Neural progenitor cell (in vitro differentiated cells): ENCODE results near the gene PTPRN2. TPM values are rescaled to one million over a fixed set of nuclear protein-coding genes. Genes with fewer than 3 reads are reported as not detected.

Experiments
- DNase-seq: peaks from one replicate; pipeline ENCODE4 v3.0.0-alpha.2; 2016; ENCODE audit warnings: low spot score
- H2AFZ ChIP-seq: fragments of 200-600 bp; sonication (generic); replicated peaks from 2 replicates; pipeline ENCODE4 v1.6.1; 2016; ENCODE audit warnings: antibody characterized with exemption
- H3F3A ChIP-seq: fragments of 200-600 bp; sonication (generic); 2 replicates; pipeline ENCODE4 v1.6.1; 2016; ENCODE audit warnings: antibody characterized with exemption, low read depth
- H3K27ac ChIP-seq: fragments of 200-600 bp; sonication (generic); 2 replicates; pipeline ENCODE4 v1.5.1; 2016; ENCODE audit warnings: mild to moderate bottlenecking
- H3K27me3 ChIP-seq: fragments of 200-600 bp; sonication (generic); 2 replicates; pipeline ENCODE4 v1.6.1; 2016; ENCODE audit warnings: mild to moderate bottlenecking, moderate library complexity
- H3K36me3 ChIP-seq: fragments of 200-600 bp; sonication (generic); 2 replicates; pipeline ENCODE4 v1.5.1; 2016
- H3K4me1 ChIP-seq: fragments of 200-600 bp; sonication (generic); 2 replicates; pipeline ENCODE4 v1.6.1; 2016; ENCODE audit warnings: mixed run types
- H3K4me2 ChIP-seq: fragments of 200-600 bp; sonication (generic); 2 replicates; pipeline ENCODE4 v1.6.1; 2016
- H3K4me3 ChIP-seq: fragments of 200-600 bp; sonication (generic); 2 replicates; pipeline ENCODE4 v1.5.1; 2016
- H3K79me2 ChIP-seq: fragments of 200-600 bp; sonication (generic); 2 replicates; pipeline ENCODE4 v1.6.1; 2016; ENCODE audit warnings: low read depth
- H3K9ac ChIP-seq: fragments of 200-600 bp; sonication (generic); 2 replicates; pipeline ENCODE4 v1.6.1; 2016
- H3K9me3 ChIP-seq: fragments of 200-600 bp; sonication (generic); 2 replicates; pipeline ENCODE4 v1.5.1; 2016; ENCODE audit warnings: low read depth
- H4K20me1 ChIP-seq: fragments of 200-600 bp; sonication (generic); 2 replicates; pipeline ENCODE4 v1.6.1; 2016; ENCODE audit warnings: low read depth
- H3K27ac Mint-ChIP-seq: 3 replicates; pipeline ENCODE4 v1.8.0; 2021; ENCODE audit warnings: mixed read lengths
- H3K27me3 Mint-ChIP-seq: 2 replicates; pipeline ENCODE4 v1.8.0; 2022; ENCODE audit warnings: low read depth, mild to moderate bottlenecking, inconsistent platforms, moderate library complexity, mixed read lengths; ENCODE audit not compliant: insufficient read depth
- H3K36me3 Mint-ChIP-seq: 3 replicates; pipeline ENCODE4 v1.8.0; 2021; ENCODE audit warnings: mixed read lengths
- H3K4me1 Mint-ChIP-seq: 3 replicates; pipeline ENCODE4 v1.8.0; 2021; ENCODE audit warnings: mixed read lengths
- H3K4me3 Mint-ChIP-seq: 3 replicates; pipeline ENCODE4 v1.8.0; 2021; ENCODE audit warnings: mild to moderate bottlenecking, moderate library complexity, mixed read lengths
- H3K9me3 Mint-ChIP-seq: 3 replicates; pipeline ENCODE4 v1.8.0; 2020; ENCODE audit warnings: mixed read lengths
- EZH2 ChIP-seq: fragments of 200-600 bp; sonication (generic); IDR thresholded peaks from 2 replicates; pipeline ENCODE4 v1.6.1; 2017; ENCODE audit warnings: antibody characterized with exemption, mild to moderate bottlenecking, moderate library complexity
- EZH2phosphoT487 ChIP-seq: fragments of 200-600 bp; sonication (generic); IDR thresholded peaks from 2 replicates; pipeline ENCODE4 v1.6.1; 2017; ENCODE audit warnings: antibody characterized with exemption
- total RNA-seq: library from RNA; depleted of rRNA; stranded (reverse); fragments of >200 nt; gene quantifications from 2 replicates; pipeline ENCODE4 v1.2.3, GENCODE V29; 2015; ENCODE audit warnings: low replicate concordance
- TF ChIP-seq, protein P1 (sequence below): fragments of 200-600 bp; sonication (generic); IDR thresholded peaks from 2 replicates; pipeline ENCODE4 v1.5.1; 2017; ENCODE audit warnings: antibody characterized with exemption, mild to moderate bottlenecking

PTPRN2 gene
- total RNA-seq, 1 donor from 2014 or later, result 3.0 TPM

DNA sequence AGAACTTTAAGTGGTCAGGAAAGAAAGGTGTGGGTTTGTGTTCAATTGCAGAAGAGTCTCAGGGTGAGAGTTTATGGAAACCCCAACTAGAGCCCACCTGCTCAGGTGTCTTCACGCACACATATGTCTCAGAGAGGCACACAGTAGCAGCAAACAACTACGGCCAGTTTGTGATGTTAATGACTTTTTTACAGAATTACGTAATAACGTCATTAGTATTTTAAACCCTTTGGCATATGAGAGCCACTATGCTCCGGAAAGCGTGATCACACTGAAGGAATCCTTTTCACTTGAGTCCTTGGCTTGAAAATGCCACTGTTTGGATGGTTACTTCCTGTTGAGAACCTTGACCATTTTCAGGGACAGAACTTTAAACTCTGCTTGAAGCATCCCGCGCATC, 204.0 kb downstream of the PTPRN2 start:
- Mint-ChIP-seq H3K9me3 (peaks cover 27% of the 10 kb centered on the region), H3K4me1 (peaks cover 13% of the 10 kb centered on the region), H3K27me3 (peaks cover 5% of the 10 kb centered on the region), H3K4me3 (no peak overlapping the region), H3K27ac (no peak overlapping the region), H3K36me3 (no peaks in the 10 kb centered on the region)
- no peak overlapping the region for H3K9ac ChIP-seq
- TF ChIP-seq, protein P1, sequence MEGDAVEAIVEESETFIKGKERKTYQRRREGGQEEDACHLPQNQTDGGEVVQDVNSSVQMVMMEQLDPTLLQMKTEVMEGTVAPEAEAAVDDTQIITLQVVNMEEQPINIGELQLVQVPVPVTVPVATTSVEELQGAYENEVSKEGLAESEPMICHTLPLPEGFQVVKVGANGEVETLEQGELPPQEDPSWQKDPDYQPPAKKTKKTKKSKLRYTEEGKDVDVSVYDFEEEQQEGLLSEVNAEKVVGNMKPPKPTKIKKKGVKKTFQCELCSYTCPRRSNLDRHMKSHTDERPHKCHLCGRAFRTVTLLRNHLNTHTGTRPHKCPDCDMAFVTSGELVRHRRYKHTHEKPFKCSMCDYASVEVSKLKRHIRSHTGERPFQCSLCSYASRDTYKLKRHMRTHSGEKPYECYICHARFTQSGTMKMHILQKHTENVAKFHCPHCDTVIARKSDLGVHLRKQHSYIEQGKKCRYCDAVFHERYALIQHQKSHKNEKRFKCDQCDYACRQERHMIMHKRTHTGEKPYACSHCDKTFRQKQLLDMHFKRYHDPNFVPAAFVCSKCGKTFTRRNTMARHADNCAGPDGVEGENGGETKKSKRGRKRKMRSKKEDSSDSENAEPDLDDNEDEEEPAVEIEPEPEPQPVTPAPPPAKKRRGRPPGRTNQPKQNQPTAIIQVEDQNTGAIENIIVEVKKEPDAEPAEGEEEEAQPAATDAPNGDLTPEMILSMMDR, result no peak
- TF ChIP-seq EZH2 (no peak), EZH2phosphoT487 (no peak)
- no peak overlapping the region for H3K4me2 ChIP-seq
- no peaks in the 10 kb centered on the region for H3K4me1 ChIP-seq
- no peak overlapping the region for H3K27ac ChIP-seq
- H2AFZ ChIP-seq, result no peak overlapping the region
- H3K36me3 ChIP-seq, result no peaks in the 10 kb centered on the region
- no peak for DNase-seq
- H3K4me3 ChIP-seq, result no peak overlapping the region
- no peaks in the 10 kb centered on the region for H4K20me1 ChIP-seq
- H3F3A ChIP-seq, result no peaks in the 10 kb centered on the region
- H3K79me2 ChIP-seq, result no peaks in the 10 kb centered on the region
- H3K9me3 ChIP-seq, result no peaks in the 10 kb centered on the region
- no peaks in the 10 kb centered on the region for H3K27me3 ChIP-seq

DNA sequence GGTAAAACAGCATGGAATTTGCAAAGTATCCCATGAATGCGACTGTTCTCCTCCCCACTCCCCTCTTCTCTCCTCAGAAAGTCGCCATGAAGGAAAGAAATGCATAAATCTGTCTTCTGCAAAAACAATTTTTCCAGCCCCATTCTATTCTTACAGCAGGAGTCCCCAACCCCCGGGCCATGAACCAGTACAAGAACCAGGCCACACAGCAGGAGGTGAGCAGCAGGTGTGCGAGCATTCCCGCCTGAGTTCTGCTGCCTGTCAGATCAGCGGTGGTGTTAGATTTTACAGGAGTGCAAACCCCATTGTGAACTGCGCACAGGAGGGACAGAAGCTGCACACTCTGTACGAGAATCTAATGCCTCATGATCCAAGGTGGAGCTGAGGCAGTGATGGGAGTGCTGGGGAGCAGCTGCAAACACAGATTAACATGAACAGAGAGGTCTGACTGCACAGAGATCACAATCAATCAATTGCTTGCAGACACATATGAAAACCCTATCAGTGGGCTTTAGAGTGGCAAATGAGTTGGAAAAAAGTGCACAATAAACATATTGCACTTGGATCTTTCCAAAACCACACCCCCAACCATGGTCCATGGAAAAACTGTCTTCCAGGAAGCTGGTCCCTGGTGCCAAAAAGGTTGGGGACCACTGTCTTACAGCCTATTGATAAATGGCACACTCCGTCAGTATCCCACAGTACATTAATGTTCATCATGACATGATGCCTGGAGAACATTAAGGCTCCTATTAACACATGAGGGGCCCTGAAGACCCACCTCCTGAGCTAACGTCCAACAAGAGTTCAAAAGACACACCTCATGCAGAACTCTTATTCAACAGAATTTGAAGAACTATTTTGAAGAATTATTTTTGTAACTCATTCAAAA, 205.0 kb downstream of the PTPRN2 start:
- Histone ChIP-seq H3K27me3 (no peaks in the 10 kb centered on the region), H3K79me2 (no peaks in the 10 kb centered on the region), H3K27ac (no peak overlapping the region), H3K9ac (no peak overlapping the region), H3K4me2 (no peak overlapping the region), H4K20me1 (no peaks in the 10 kb centered on the region), H3K4me3 (no peak overlapping the region), H3K4me1 (no peaks in the 10 kb centered on the region), H3F3A (no peaks in the 10 kb centered on the region), H3K9me3 (no peaks in the 10 kb centered on the region), H2AFZ (no peak overlapping the region), H3K36me3 (no peaks in the 10 kb centered on the region)
- DNase-seq, result no peak
- Mint-ChIP-seq H3K4me3 (no peak overlapping the region), H3K36me3 (no peaks in the 10 kb centered on the region), H3K27me3 (peaks cover 2% of the 10 kb centered on the region), H3K9me3 (peaks cover 27% of the 10 kb centered on the region), H3K4me1 (peaks cover 11% of the 10 kb centered on the region), H3K27ac (no peak overlapping the region)
- TF ChIP-seq EZH2, result no peak
- TF ChIP-seq, protein P1, result no peak
- no peak for TF ChIP-seq EZH2phosphoT487

GRCh38 chr7:158381956-158382355, 205.7 kb downstream of the PTPRN2 start:
- Mint-ChIP-seq H3K36me3 (no peaks in the 10 kb centered on the region), H3K27ac (no peak overlapping the region), H3K27me3 (peaks cover 2% of the 10 kb centered on the region), H3K4me1 (peaks cover 11% of the 10 kb centered on the region), H3K9me3 (peaks cover 27% of the 10 kb centered on the region), H3K4me3 (no peak overlapping the region)
- Histone ChIP-seq H3K4me1 (no peaks in the 10 kb centered on the region), H3K79me2 (no peaks in the 10 kb centered on the region), H4K20me1 (no peaks in the 10 kb centered on the region), H3K9ac (no peak overlapping the region), H3K9me3 (no peaks in the 10 kb centered on the region), H3K4me3 (no peak overlapping the region), H3K27ac (no peak overlapping the region), H3K36me3 (no peaks in the 10 kb centered on the region), H3K27me3 (no peaks in the 10 kb centered on the region), H3F3A (no peaks in the 10 kb centered on the region), H3K4me2 (no peak overlapping the region), H2AFZ (no peak overlapping the region)
- DNase-seq, result no peak
- no peak for TF ChIP-seq EZH2phosphoT487
- TF ChIP-seq EZH2, result no peak
- TF ChIP-seq, protein P1, result no peak
